ENCODE measurements around the gene CRMP1.

- TF ChIP-seq, protein P1, sequence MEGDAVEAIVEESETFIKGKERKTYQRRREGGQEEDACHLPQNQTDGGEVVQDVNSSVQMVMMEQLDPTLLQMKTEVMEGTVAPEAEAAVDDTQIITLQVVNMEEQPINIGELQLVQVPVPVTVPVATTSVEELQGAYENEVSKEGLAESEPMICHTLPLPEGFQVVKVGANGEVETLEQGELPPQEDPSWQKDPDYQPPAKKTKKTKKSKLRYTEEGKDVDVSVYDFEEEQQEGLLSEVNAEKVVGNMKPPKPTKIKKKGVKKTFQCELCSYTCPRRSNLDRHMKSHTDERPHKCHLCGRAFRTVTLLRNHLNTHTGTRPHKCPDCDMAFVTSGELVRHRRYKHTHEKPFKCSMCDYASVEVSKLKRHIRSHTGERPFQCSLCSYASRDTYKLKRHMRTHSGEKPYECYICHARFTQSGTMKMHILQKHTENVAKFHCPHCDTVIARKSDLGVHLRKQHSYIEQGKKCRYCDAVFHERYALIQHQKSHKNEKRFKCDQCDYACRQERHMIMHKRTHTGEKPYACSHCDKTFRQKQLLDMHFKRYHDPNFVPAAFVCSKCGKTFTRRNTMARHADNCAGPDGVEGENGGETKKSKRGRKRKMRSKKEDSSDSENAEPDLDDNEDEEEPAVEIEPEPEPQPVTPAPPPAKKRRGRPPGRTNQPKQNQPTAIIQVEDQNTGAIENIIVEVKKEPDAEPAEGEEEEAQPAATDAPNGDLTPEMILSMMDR (optimal IDR thresholded peaks at IDR 0.05 in 1 of 3, IDR thresholded peaks at IDR 0.05 in 1 of 3, conservative IDR thresholded peaks at IDR 0.05 in 1 of 3; ENCODE audit: extremely low read depth in 1 of 3, insufficient read depth in 2 of 3, low read length in 3 of 3), result no peak
- no peak for TF ChIP-seq EZH2 (IDR thresholded peaks at IDR 0.05; ENCODE audit: low read length)
Measured at GRCh38 chr4:5921981-5922380, 29.1 kb upstream of the CRMP1 start.

Measured in keratinocyte (primary cell).